ENCODE measurements around the gene EPX. TPM values are rescaled to one million over a fixed set of nuclear protein-coding genes. Genes with fewer than 3 reads are reported as not detected.

The EPX gene
- total RNA-seq, 1 experiment from 2014 or later = not detected

DNA sequence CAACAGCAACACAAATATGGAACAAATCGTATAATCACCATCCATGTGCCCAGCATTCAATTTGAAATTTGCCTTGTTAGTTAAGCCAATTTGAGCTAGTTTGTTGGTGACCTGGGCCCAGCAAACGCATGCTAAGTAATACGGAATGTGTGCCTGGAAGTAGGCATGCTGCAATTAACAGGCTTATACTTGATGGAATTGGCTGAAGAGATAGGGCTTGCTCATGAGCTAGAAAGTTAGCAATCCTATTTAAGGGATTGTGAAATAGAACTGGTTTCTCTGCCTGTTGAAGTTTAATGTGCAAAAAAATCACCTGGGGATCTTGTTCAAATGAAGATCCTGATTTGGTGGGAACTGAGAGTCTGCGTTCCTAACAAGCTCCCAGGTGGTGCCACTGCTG is 37.4 kb downstream of the EPX start:
- Histone ChIP-seq H3K27me3 (ENCODE audit: insufficient read depth, low read length) (peaks cover 9% of the 10 kb centered on the region), H3K4me1 (ENCODE audit: control insufficient read depth in 1 of 2, insufficient read depth in 2 of 2, low read length in 2 of 2) (peaks cover 0 to 8% of the 10 kb centered on the region in 2 experiments; a peak in 1 of 4 replicates), H2AFZ (ENCODE audit: low read depth, low read length, poor library complexity, severe bottlenecking) (no peak overlapping the region), H3K9ac (ENCODE audit: low read length) (no peak overlapping the region), H3K9me3 (ENCODE audit: control insufficient read depth in 1 of 2, insufficient read depth in 1 of 2, low read depth in 1 of 2, low read length in 2 of 2) (no peaks in the 10 kb centered on the region), H3K27ac (ENCODE audit: low read depth, low read length) (no peak overlapping the region), H3K4me2 (ENCODE audit: low read length) (no peak overlapping the region), H3K9me2 (ENCODE audit: insufficient read depth) (no peaks in the 10 kb centered on the region), H3K79me2 (ENCODE audit: insufficient read depth, low read length) (no peaks in the 10 kb centered on the region), H3K36me3 (ENCODE audit: control insufficient read depth in 1 of 2, insufficient read depth in 2 of 2, low read length in 2 of 2) (no peaks in the 10 kb centered on the region), H4K20me1 (ENCODE audit: insufficient read depth) (no peaks in the 10 kb centered on the region), H3K4me3 (replicated peaks in 1 of 2; ENCODE audit: low read depth in 1 of 2, low read length in 2 of 2) (no peak overlapping the region)
- no peak for TF ChIP-seq SRF (IDR thresholded peaks at IDR 0.05; ENCODE audit: low read depth)
- TF ChIP-seq, protein P1, sequence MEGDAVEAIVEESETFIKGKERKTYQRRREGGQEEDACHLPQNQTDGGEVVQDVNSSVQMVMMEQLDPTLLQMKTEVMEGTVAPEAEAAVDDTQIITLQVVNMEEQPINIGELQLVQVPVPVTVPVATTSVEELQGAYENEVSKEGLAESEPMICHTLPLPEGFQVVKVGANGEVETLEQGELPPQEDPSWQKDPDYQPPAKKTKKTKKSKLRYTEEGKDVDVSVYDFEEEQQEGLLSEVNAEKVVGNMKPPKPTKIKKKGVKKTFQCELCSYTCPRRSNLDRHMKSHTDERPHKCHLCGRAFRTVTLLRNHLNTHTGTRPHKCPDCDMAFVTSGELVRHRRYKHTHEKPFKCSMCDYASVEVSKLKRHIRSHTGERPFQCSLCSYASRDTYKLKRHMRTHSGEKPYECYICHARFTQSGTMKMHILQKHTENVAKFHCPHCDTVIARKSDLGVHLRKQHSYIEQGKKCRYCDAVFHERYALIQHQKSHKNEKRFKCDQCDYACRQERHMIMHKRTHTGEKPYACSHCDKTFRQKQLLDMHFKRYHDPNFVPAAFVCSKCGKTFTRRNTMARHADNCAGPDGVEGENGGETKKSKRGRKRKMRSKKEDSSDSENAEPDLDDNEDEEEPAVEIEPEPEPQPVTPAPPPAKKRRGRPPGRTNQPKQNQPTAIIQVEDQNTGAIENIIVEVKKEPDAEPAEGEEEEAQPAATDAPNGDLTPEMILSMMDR (IDR thresholded peaks at IDR 0.05 in 2 of 3, conservative IDR thresholded peaks at IDR 0.05 in 1 of 3; ENCODE audit: borderline replicate concordance in 1 of 3, insufficient read depth in 1 of 3, low read depth in 2 of 3, low read length in 2 of 3) = no peak
- ChIA-PET CTCF (interaction anchor here (0.7 to 1.4 kb wide), 2 partner anchors 9 to 10 kb away, joined by 3 read pairs; no protein-coding TSS in a partner anchor), RAD21 (ENCODE audit: low non-redundant PET in 1 of 2, low total read pairs in 2 of 2, uncharacterized antibody in 2 of 2, unreplicated experiment in 2 of 2) (no interaction called here), POLR2A (no interaction called here)
- DNase-seq (ENCODE audit: low read depth, low spot score) (no peak), ATAC-seq (no peak)
- intact Hi-C loops (cut with micrococcal nuclease) = no loop called here
- no TSS peak for BruUV-seq (replicated peaks)

DNA sequence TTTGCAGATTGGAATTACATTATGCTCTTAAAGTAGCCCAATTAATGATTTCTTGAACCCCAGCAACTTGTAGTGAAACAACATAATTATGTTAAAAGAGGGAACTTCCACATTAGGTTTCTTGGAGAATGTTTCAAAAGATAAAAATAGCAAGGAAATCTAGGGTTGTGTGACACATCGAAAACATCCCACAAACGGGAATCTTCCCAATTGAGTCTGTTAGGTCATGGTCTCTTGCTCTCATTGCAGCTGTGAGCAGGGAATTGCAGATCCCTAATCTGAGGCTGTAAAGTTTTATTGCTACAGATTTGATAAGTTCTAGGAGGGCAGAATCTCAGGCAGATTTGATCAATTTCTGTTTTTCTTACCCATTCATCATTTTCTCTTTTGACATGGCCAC is 39.1 kb downstream of the EPX start:
- peaks cover 27% of the 10 kb centered on the region for H3K27me3 ChIP-seq (ENCODE audit: insufficient read depth, low read length)
- no peaks in the 10 kb centered on the region for H3K9me3 ChIP-seq (ENCODE audit: control insufficient read depth in 1 of 2, insufficient read depth in 1 of 2, low read depth in 1 of 2, low read length in 2 of 2)
- H4K20me1 ChIP-seq (ENCODE audit: insufficient read depth) = no peaks in the 10 kb centered on the region
- H3K4me3 ChIP-seq (replicated peaks in 1 of 2; ENCODE audit: low read depth in 1 of 2, low read length in 2 of 2) = no peak overlapping the region
- CTCF ChIA-PET = no interaction called here
- H3K27ac ChIP-seq (ENCODE audit: low read depth, low read length) = no peak overlapping the region
- DNase-seq (ENCODE audit: low read depth, low spot score) (no peak), ATAC-seq (no peak)
- H3K79me2 ChIP-seq (ENCODE audit: insufficient read depth, low read length) = no peaks in the 10 kb centered on the region
- H3K36me3 ChIP-seq (ENCODE audit: control insufficient read depth in 1 of 2, insufficient read depth in 2 of 2, low read length in 2 of 2) = no peaks in the 10 kb centered on the region
- H3K9me2 ChIP-seq (ENCODE audit: insufficient read depth) = no peaks in the 10 kb centered on the region
- RAD21 ChIA-PET (ENCODE audit: low non-redundant PET in 1 of 2, low total read pairs in 2 of 2, uncharacterized antibody in 2 of 2, unreplicated experiment in 2 of 2) = no interaction called here
- POLR2A ChIA-PET = no interaction called here
- BruUV-seq (replicated peaks) = no TSS peak
- H3K4me1 ChIP-seq (ENCODE audit: control insufficient read depth in 1 of 2, insufficient read depth in 2 of 2, low read length in 2 of 2) = peaks cover 0 to 6% of the 10 kb centered on the region in 2 experiments; a peak in 1 of 4 replicates
- no peak overlapping the region for H3K9ac ChIP-seq (ENCODE audit: low read length)
- no peak overlapping the region for H3K4me2 ChIP-seq (ENCODE audit: low read length)
- TF ChIP-seq EGR1 (IDR thresholded peaks at IDR 0.05; ENCODE audit: low read depth) (no peak), SP1 (IDR thresholded peaks at IDR 0.05; ENCODE audit: low read depth) (no peak), ZFX (IDR thresholded peaks at IDR 0.05) (no peak), EZH2phosphoT487 (IDR thresholded peaks at IDR 0.05; ENCODE audit: borderline replicate concordance) (no peak), SRF (IDR thresholded peaks at IDR 0.05; ENCODE audit: low read depth) (no peak), CEBPB (IDR thresholded peaks at IDR 0.05; ENCODE audit: low read depth) (no peak), YY1 (IDR thresholded peaks at IDR 0.05; ENCODE audit: extremely low read depth, insufficient replicate concordance, low read depth, low read length) (no peak)
- no peak overlapping the region for H2AFZ ChIP-seq (ENCODE audit: low read depth, low read length, poor library complexity, severe bottlenecking)
- intact Hi-C loops (cut with micrococcal nuclease) = no loop called here
